ENCODE measurements around the gene ANKRD23.

- TF ChIP-seq CTCF (IDR thresholded peaks at IDR 0.05 in 8 of 11, conservative IDR thresholded peaks at IDR 0.05 in 3 of 11) (no peak), POLR2A (IDR thresholded peaks at IDR 0.05) (no peak)
These were observed 41.1 kb downstream of the ANKRD23 start for GRCh38 chr2:96802721-96803120.
